Stomach smooth muscle (tissue), 2 donors: ENCODE measurements around the gene FOXQ1.
"Not testable (repeated sequence)": the region's sequence is repeated elsewhere in the genome, so short reads cannot be mapped to it uniquely, and the experiment has no call there.

Source experiments
- H3K27ac ChIP-seq: one replicate; pipeline ENCODE4 v1.7.0; 2013; ENCODE audit warnings: mild to moderate bottlenecking, low read length, inconsistent platforms
- H3K27me3 ChIP-seq, 2 donors: one replicate each; pipeline ENCODE4 v1.7.0; 2013; ENCODE audit warnings: low read length in 2 of 2; ENCODE audit not compliant: insufficient read depth in 2 of 2, control insufficient read depth in 1 of 2
- H3K36me3 ChIP-seq, 2 donors: one replicate each; pipeline ENCODE4 v1.7.0; 2013; ENCODE audit warnings: low read length in 2 of 2; ENCODE audit not compliant: control insufficient read depth in 2 of 2, insufficient read depth in 2 of 2
- H3K4me1 ChIP-seq: one replicate; pipeline ENCODE4 v1.7.0; 2013; ENCODE audit warnings: low read length; ENCODE audit not compliant: control insufficient read depth, insufficient read depth
- H3K4me3 ChIP-seq, 2 donors: one replicate each; pipeline ENCODE4 v1.7.0; 2013; ENCODE audit warnings: low read length in 2 of 2
- H3K9ac ChIP-seq, 2 donors: one replicate each; pipeline ENCODE4 v1.7.0; 2013; ENCODE audit warnings: low read length in 2 of 2, mild to moderate bottlenecking in 1 of 2
- H3K9me3 ChIP-seq, 2 donors: one replicate each; pipeline ENCODE4 v1.7.0; 2013; ENCODE audit warnings: low read length in 2 of 2; ENCODE audit not compliant: control insufficient read depth in 2 of 2
- donor health status: healthy.
- donor health status: Pancreatic carcinoma.

Gene FOXQ1

DNA sequence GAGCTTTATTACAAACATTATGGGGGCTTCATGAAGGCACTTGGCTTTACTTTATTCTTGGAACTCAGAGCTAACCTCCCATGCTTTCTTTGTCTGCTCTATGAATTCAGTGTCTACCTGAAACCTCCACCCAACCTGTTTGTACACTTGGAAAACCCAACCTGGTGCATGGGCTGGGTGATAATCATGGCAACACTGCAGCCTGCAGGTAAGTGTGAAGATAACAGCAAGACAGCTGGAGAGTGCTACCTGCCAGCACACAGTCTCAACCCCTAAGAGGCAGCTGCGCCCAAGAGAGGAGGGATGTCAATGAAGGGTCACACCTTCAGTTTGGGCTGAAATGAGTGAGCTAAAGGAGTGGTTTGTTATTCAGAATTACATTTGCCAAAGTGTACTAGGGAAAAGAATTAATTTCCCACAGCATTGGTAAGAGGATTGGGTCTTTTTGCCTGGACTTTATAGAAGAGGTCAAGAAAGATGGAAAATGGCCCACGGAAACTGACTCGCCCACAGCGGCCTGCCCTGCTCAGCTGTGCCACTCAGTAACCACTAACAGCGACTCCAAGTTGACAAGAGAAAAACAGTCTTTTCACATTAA is 24.4 kb downstream of the FOXQ1 start:
- Histone ChIP-seq H3K9ac (no peak overlapping the region), H3K27ac (no peak overlapping the region), H3K27me3 (no peaks in the 10 kb centered on the region), H3K4me3 (no peak overlapping the region), H3K36me3 (no peaks in the 10 kb centered on the region), H3K9me3 (no peaks in the 10 kb centered on the region), H3K4me1 (peaks cover 14% of the 10 kb centered on the region)

DNA sequence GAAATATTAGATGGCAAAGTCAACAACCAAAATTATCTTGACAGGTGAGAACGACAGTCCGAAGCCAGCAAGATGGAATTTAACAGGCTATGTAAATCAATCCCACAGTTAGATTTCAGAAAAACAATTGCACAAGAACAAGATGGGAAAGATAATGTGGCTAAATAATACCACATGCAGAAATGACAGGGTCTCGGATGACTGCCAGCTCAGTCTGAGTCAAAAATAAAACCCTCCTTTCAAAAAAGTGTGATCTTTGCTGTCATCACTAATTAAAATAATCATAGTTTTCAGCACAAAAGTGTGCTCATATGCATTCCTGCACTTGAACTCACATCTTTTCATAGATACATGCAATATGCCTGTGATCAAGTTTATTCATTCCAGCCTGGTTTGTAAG is 25.9 kb downstream of the FOXQ1 start:
- Histone ChIP-seq H3K4me3 (no peak overlapping the region), H3K4me1 (peaks cover 14% of the 10 kb centered on the region), H3K36me3 (no peaks in the 10 kb centered on the region), H3K9me3 (no peaks in the 10 kb centered on the region), H3K9ac (no peak overlapping the region), H3K27me3 (no peaks in the 10 kb centered on the region), H3K27ac (no peak overlapping the region)

DNA sequence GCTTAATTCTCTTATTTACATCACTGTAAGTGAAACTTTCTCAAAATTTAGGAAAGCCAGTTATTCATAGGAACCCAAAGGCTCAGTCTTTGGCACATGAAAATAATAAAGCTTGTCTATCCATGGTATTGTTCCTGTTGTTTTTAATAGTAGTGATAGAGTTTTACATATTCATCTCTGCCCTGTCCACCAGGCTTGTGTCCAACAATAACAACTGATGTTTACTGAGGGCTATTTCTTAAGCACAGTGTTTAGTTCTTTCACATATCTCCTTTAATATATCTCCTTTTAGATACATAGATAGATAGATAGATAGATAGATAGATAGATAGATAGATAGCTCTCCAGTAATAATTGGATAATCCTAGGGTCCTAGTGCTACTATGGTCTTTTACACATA is 34.2 kb downstream of the FOXQ1 start:
- Histone ChIP-seq H3K36me3 (no peaks in the 10 kb centered on the region), H3K9me3 (peaks cover 0 to 1% of the 10 kb centered on the region in 2 donors), H3K4me3 (no peak overlapping the region), H3K27me3 (no peaks in the 10 kb centered on the region), H3K4me1 (peaks cover 7% of the 10 kb centered on the region), H3K9ac (no peak overlapping the region), H3K27ac (no peak overlapping the region)

DNA sequence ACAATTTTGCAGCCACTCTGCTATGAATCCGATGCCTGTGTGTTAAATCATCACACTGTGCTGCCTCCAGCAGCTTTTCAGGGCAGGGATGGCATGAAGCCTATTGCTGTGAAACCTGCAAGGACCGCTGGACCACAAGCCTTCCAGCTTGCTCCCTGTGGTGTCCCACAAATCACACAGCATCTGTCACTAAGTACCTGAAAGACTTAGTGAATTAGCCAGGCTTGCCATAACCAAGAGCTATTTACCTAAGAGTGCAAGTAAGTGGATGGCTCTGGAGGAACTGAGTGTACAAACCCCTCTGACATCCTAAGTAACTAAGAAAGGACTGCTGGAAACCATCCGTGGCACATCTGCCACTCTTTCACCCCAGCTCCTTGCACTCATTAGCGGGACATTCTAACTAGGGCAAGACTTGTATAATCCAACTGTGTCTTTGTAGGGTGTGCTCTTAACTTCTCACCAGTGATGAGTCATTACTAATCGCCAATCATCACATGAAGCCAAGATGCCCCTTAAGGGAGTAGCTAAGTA is 34.7 kb downstream of the FOXQ1 start:
- Histone ChIP-seq H3K36me3 (no peaks in the 10 kb centered on the region), H3K9ac (no peak overlapping the region), H3K27me3 (no peaks in the 10 kb centered on the region), H3K4me3 (no peak overlapping the region), H3K4me1 (peaks cover 7% of the 10 kb centered on the region), H3K27ac (no peak overlapping the region), H3K9me3 (peaks cover 0 to 4% of the 10 kb centered on the region in 2 donors)

DNA sequence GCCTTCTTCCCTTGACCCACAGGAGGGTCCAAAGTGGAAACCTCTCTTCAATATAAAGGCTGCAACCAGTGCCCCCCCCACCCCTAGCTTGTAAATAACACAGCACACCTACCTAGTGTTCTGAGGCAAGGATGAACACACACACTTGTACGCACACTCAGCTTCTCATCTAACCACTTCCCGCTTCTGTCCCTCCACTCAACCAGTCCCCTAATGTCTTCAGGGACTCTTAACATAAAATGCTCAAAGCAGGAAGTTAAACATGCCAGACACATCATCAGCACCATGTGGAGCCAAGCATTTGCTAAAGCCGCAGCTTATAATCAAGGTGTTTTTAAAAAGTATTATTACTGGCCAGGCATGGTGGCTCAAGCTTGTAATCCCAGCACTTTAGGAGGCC is 35.3 kb downstream of the FOXQ1 start:
- Histone ChIP-seq H3K9me3 (peaks cover 0 to 7% of the 10 kb centered on the region in 2 donors), H3K27ac (no peak overlapping the region), H3K36me3 (no peaks in the 10 kb centered on the region), H3K27me3 (no peaks in the 10 kb centered on the region), H3K4me3 (no peak overlapping the region), H3K9ac (no peak overlapping the region), H3K4me1 (peaks cover 7% of the 10 kb centered on the region)

DNA sequence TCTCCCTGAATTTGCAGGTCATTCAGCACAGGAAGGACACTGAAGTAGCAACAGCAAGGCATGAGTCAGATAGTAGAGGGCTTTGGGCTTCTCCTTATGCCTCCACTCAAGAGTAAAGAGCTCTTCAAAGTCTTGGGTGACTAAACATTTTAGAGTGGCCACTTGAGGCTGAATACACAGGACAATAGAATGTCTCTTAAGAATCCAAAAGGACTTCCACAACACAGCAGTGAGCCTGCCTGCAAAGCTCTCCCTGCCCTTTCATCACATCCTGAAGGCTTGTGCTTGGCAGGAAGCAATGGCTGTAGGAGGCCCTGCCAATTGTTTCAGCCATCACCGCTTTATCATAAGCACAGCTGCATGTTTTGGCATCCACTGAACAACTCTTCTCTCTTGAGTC is 36.8 kb downstream of the FOXQ1 start:
- Histone ChIP-seq H3K27me3 (no peaks in the 10 kb centered on the region), H3K9me3 (peaks cover 0 to 8% of the 10 kb centered on the region in 2 donors), H3K27ac (peak overlapping the region; percentile 20), H3K4me3 (peak overlapping the region in 1 of 2 donors; percentile 17), H3K9ac (no peak overlapping the region), H3K36me3 (no peaks in the 10 kb centered on the region), H3K4me1 (peaks cover 7% of the 10 kb centered on the region)

DNA sequence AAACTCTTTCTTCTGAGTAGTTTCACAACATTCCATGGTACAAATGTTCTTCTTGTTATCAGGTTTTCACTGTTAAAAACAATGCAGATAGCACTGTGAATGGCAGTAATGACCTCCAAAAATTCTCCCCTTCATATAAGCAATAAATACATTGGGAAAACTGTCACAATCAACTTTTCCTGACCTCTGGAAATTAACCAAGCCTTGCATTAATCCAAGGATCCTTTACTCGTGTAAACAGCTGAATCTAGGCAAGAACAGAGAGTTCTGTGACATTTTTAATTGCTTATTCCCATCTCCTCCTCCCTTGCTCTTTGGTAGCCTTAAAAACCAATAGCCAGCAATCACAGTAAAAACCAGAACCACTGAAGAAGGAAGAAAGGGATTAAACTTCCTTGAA is 37.8 kb downstream of the FOXQ1 start:
- Histone ChIP-seq H3K27ac (no peak overlapping the region), H3K36me3 (no peaks in the 10 kb centered on the region)

GRCh38 chr6:1351381-1352008 is 39.6 kb downstream of the FOXQ1 start:
- Histone ChIP-seq H3K4me3 (no peak overlapping the region), H3K27ac (no peak overlapping the region), H3K9ac (no peak overlapping the region), H3K4me1 (peaks cover 7% of the 10 kb centered on the region), H3K27me3 (no peaks in the 10 kb centered on the region), H3K9me3 (peaks cover 0 to 8% of the 10 kb centered on the region in 2 donors), H3K36me3 (no peaks in the 10 kb centered on the region)

More for the DNA sequence above, 37.8 kb downstream of the FOXQ1 start:
- H3K4me3 ChIP-seq, result peak overlapping the region in 1 of 2 donors; percentile 26
- no peak overlapping the region for H3K9ac ChIP-seq
- H3K27me3 ChIP-seq, result no peaks in the 10 kb centered on the region
- H3K9me3 ChIP-seq, result peaks cover 0 to 8% of the 10 kb centered on the region in 2 donors
- H3K4me1 ChIP-seq, result peaks cover 7% of the 10 kb centered on the region

GRCh38 chr6:1355068-1355467 is 43.2 kb downstream of the FOXQ1 start:
- not testable (repeated sequence) for H3K4me1 ChIP-seq, H3K4me3 ChIP-seq, H3K27ac ChIP-seq, H3K36me3 ChIP-seq, H3K9me3 ChIP-seq, H3K9ac ChIP-seq, H3K27me3 ChIP-seq

DNA sequence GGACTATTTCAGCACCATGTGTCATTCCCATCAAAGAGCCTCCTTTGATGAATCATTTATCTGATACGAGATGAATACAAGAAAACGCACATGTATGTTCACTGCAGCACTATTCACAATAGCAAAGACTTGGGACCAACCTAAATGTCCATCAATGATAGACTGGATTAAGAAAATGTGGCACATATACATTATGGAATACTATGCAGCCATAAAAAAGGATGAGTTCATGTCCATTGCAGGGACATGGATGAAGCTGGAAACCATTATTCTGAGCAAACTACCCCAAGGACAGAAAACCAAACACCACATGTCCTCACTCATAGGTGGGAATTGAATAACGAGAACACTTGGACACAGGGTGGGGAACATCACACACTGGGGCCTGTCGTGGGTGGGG is 49.8 kb downstream of the FOXQ1 start:
- peaks cover 23% of the 10 kb centered on the region for H3K4me1 ChIP-seq
- not testable (repeated sequence) for H3K4me3 ChIP-seq, H3K9me3 ChIP-seq, H3K36me3 ChIP-seq, H3K9ac ChIP-seq, H3K27ac ChIP-seq, H3K27me3 ChIP-seq

- H3K27ac ChIP-seq, result no peak overlapping the region
- peaks cover 23% of the 10 kb centered on the region for H3K4me1 ChIP-seq
- no peaks in the 10 kb centered on the region for H3K9me3 ChIP-seq
- H3K27me3 ChIP-seq, result no peaks in the 10 kb centered on the region
- H3K4me3 ChIP-seq, result no peak overlapping the region
- H3K36me3 ChIP-seq, result no peaks in the 10 kb centered on the region
- no peak overlapping the region for H3K9ac ChIP-seq
These were observed 50.7 kb downstream of the FOXQ1 start for GRCh38 chr6:1362643-1363042.
